H9 (cell line): ENCODE results near the gene GBA2. TPM values are rescaled to one million over a fixed set of nuclear protein-coding genes. Genes with fewer than 3 reads are reported as not detected.

Source experiments
- DNase-seq: peaks from one replicate; pipeline ENCODE4 v3.0.0-alpha.2; 2017
- H2AFZ ChIP-seq: one replicate; pipeline ENCODE4 v1.6.1; 2013; ENCODE audit warnings: mild to moderate bottlenecking, low read length, control low read depth, moderate library complexity
- H2AK5ac ChIP-seq: 2 replicates; pipeline ENCODE4 v1.6.1; 2013; ENCODE audit warnings: low read length, control low read depth, mixed read lengths; ENCODE audit not compliant: insufficient read length
- H2BK120ac ChIP-seq: one replicate; pipeline ENCODE4 v1.6.1; 2013; ENCODE audit warnings: low read depth, mild to moderate bottlenecking, low read length, control low read depth, inconsistent platforms; ENCODE audit not compliant: poor library complexity, severe bottlenecking
- H2BK12ac ChIP-seq: 2 replicates; pipeline ENCODE4 v1.6.1; 2013; ENCODE audit warnings: low read length, control low read depth, mixed read lengths, low read depth; ENCODE audit not compliant: insufficient read length
- H2BK15ac ChIP-seq: 2 replicates; pipeline ENCODE4 v1.6.1; 2013; ENCODE audit warnings: low read depth, low read length, control low read depth
- H2BK20ac ChIP-seq: one replicate; pipeline ENCODE4 v1.6.1; 2013; ENCODE audit warnings: low read depth, mild to moderate bottlenecking, low read length, control low read depth, inconsistent platforms; ENCODE audit not compliant: poor library complexity, severe bottlenecking
- H2BK5ac ChIP-seq: 2 replicates; pipeline ENCODE4 v1.6.1; 2013; ENCODE audit warnings: low read length, control low read depth, mixed read lengths; ENCODE audit not compliant: insufficient read length
- H3K14ac ChIP-seq: 2 replicates; pipeline ENCODE4 v1.6.1; 2013; ENCODE audit warnings: low read length, control low read depth; ENCODE audit not compliant: insufficient read depth
- H3K18ac ChIP-seq: 2 replicates; pipeline ENCODE4 v1.6.1; 2013; ENCODE audit warnings: low read depth, mild to moderate bottlenecking, mixed read lengths, low read length, control low read depth; ENCODE audit not compliant: insufficient read length
- H3K23ac ChIP-seq: 2 replicates; pipeline ENCODE4 v1.6.1; 2013; ENCODE audit warnings: low read length, control low read depth, mixed read lengths, low read depth; ENCODE audit not compliant: insufficient read length
- H3K23me2 ChIP-seq: 2 replicates; pipeline ENCODE4 v1.6.1; 2013; ENCODE audit warnings: low read depth, mild to moderate bottlenecking, mixed read lengths, low read length, control low read depth; ENCODE audit not compliant: insufficient read length, poor library complexity, severe bottlenecking
- H3K27ac ChIP-seq: 2 replicates; pipeline ENCODE4 v1.5.1; 2013; ENCODE audit warnings: low read length, control low read depth, mixed read lengths, low read depth; ENCODE audit not compliant: insufficient read length
- H3K27me3 ChIP-seq: 2 replicates; pipeline ENCODE4 v1.6.1; 2013; ENCODE audit warnings: low read length, control low read depth, inconsistent platforms; ENCODE audit not compliant: insufficient read depth
- H3K4ac ChIP-seq: 2 replicates; pipeline ENCODE4 v1.6.1; 2013; ENCODE audit warnings: low read depth, mild to moderate bottlenecking, control low read depth, inconsistent platforms, low read length, moderate library complexity
- H3K4me1 ChIP-seq: 2 replicates; pipeline ENCODE4 v1.6.1; 2013; ENCODE audit warnings: low read length, control low read depth, inconsistent platforms; ENCODE audit not compliant: insufficient read depth
- H3K4me2 ChIP-seq: 2 replicates; pipeline ENCODE4 v1.6.1; 2013; ENCODE audit warnings: low read length, control low read depth, mixed read lengths; ENCODE audit not compliant: insufficient read length, insufficient read depth
- H3K56ac ChIP-seq: 2 replicates; pipeline ENCODE4 v1.6.1; 2013; ENCODE audit warnings: low read depth, mild to moderate bottlenecking, mixed read lengths, low read length, control low read depth; ENCODE audit not compliant: insufficient read length
- H3K79me1 ChIP-seq: 2 replicates; pipeline ENCODE4 v1.6.1; 2013; ENCODE audit warnings: low read depth, mild to moderate bottlenecking, moderate library complexity, low read length, control low read depth, inconsistent platforms; ENCODE audit not compliant: insufficient read depth, poor library complexity, severe bottlenecking
- H3K79me2 ChIP-seq: 2 replicates; pipeline ENCODE4 v1.6.1; 2013; ENCODE audit warnings: low read length, control low read depth, inconsistent platforms; ENCODE audit not compliant: insufficient read depth
- H3K9ac ChIP-seq: 2 replicates; pipeline ENCODE4 v1.6.1; 2013; ENCODE audit warnings: low read length, control low read depth, mixed read lengths; ENCODE audit not compliant: insufficient read length; ENCODE audit errors: extremely low read depth
- H3K9me3 ChIP-seq: one replicate; pipeline ENCODE4 v1.6.1; 2013; ENCODE audit warnings: low read depth, low read length, inconsistent platforms; ENCODE audit not compliant: control insufficient read depth
- H3T11ph ChIP-seq: one replicate; pipeline ENCODE4 v1.6.1; 2013; ENCODE audit warnings: mild to moderate bottlenecking, low read length, control low read depth, inconsistent platforms
- H4K20me1 ChIP-seq: one replicate; pipeline ENCODE4 v1.6.1; 2013; ENCODE audit not compliant: control insufficient read depth, insufficient read length, insufficient read depth
- H4K5ac ChIP-seq: 2 replicates; pipeline ENCODE4 v1.6.1; 2013; ENCODE audit warnings: low read depth, mild to moderate bottlenecking, mixed read lengths, low read length, control low read depth; ENCODE audit not compliant: insufficient read length
- H4K8ac ChIP-seq: replicated peaks from 2 replicates; pipeline ENCODE4 v1.6.1; 2013; ENCODE audit warnings: low read length, control low read depth, mixed read lengths, low read depth; ENCODE audit not compliant: insufficient read length
- H4K91ac ChIP-seq: 2 replicates; pipeline ENCODE4 v1.6.1; 2013; ENCODE audit warnings: low read depth, mild to moderate bottlenecking, moderate library complexity, mixed read lengths, low read length, control low read depth; ENCODE audit not compliant: insufficient read length
- H3K27ac Mint-ChIP-seq, 3 experiments: 2 replicates in 2 of 3; 3 replicates in 1 of 3; pipeline ENCODE4 v1.8.0; 2020 to 2021; ENCODE audit warnings: mixed read lengths in 3 of 3, mild to moderate bottlenecking in 1 of 3, moderate library complexity in 1 of 3
- H3K27me3 Mint-ChIP-seq: 2 replicates; pipeline ENCODE4 v1.8.0; 2021; ENCODE audit warnings: low read depth, mild to moderate bottlenecking, moderate library complexity, mixed read lengths
- H3K36me3 Mint-ChIP-seq, 3 experiments: 2 replicates in 2 of 3; 3 replicates in 1 of 3; pipeline ENCODE4 v1.8.0; 2020 to 2021; ENCODE audit warnings: low read depth in 3 of 3, mixed read lengths in 3 of 3; ENCODE audit not compliant: insufficient read depth in 1 of 3
- H3K4me1 Mint-ChIP-seq, 2 experiments: 2 replicates each; pipeline ENCODE4 v1.8.0; 2020; ENCODE audit warnings: mixed read lengths in 2 of 2
- H3K4me3 Mint-ChIP-seq, 2 experiments: 2 replicates in 1 of 2; 3 replicates in 1 of 2; pipeline ENCODE4 v1.8.0; 2020 to 2021; ENCODE audit warnings: mild to moderate bottlenecking in 2 of 2, mixed read lengths in 2 of 2, moderate library complexity in 1 of 2
- H3K9me3 Mint-ChIP-seq, 2 experiments: 2 replicates in 1 of 2; 3 replicates in 1 of 2; pipeline ENCODE4 v1.8.0; 2020; ENCODE audit warnings: mild to moderate bottlenecking in 2 of 2, mixed read lengths in 2 of 2, moderate library complexity in 1 of 2
- CTCF ChIP-seq: fragments of 200-600 bp; sonication (generic); conservative IDR thresholded peaks from 3 replicates; pipeline ENCODE4 v1.8.0; 2021; ENCODE audit warnings: antibody characterized with exemption, mild to moderate bottlenecking
- WGBS: extraction: QIAGEN DNeasy Blood & Tissue Kit; methylation state at CpG from one replicate; pipeline ENCODE4 v1.1.7; 2013; ENCODE audit warnings: missing lambda C conversion rate, low lambda C conversion rate, mixed read lengths; ENCODE audit not compliant: insufficient read length; ENCODE audit errors: extremely low coverage; 5-methylcytosine and 5-hydroxymethylcytosine counted together
- total RNA-seq: library from RNA; stranded (reverse); gene quantifications from 2 replicates; pipeline ENCODE4 v1.2.1, GENCODE V29; 2021

GBA2 gene
- total RNA-seq, 1 experiment from 2014 or later, result 103 TPM

GRCh38 chr9:35763181-35763580 is 14.2 kb upstream of the GBA2 start:
- no peak overlapping the region for H2BK5ac ChIP-seq
- no peak overlapping the region for H3K23ac ChIP-seq
- no CpG with 5 or more reads among the region's 2 CpGs for WGBS
- H3K79me2 ChIP-seq, result no peaks in the 10 kb centered on the region; the same call in 1 of the 2 replicates
- no peak overlapping the region for H3K18ac ChIP-seq
- H3K9me3 ChIP-seq, result no peaks in the 10 kb centered on the region
- H2BK15ac ChIP-seq, result no peak overlapping the region
- H3K27me3 ChIP-seq, result no peaks in the 10 kb centered on the region
- no peak overlapping the region for H3K14ac ChIP-seq
- no peak overlapping the region for H2AK5ac ChIP-seq
- no peaks in the 10 kb centered on the region for H3K4me1 ChIP-seq
- no peak for TF ChIP-seq CTCF
- H3K4me2 ChIP-seq, result no peak overlapping the region
- Mint-ChIP-seq H3K9me3 (no peaks in the 10 kb centered on the region), H3K27me3 (no peaks in the 10 kb centered on the region), H3K4me1 (peaks cover 27 to 30% of the 10 kb centered on the region in 2 experiments), H3K36me3 (peaks cover 0 to 7% (median 0%) of the 10 kb centered on the region in 3 experiments; a peak in 3 of 7 replicates), H3K27ac (no peak overlapping the region), H3K4me3 (no peak overlapping the region)
- H3K27ac ChIP-seq, result no peak overlapping the region
- DNase-seq, result no peak
- H2BK120ac ChIP-seq, result no peak overlapping the region
- no peaks in the 10 kb centered on the region for H4K20me1 ChIP-seq
- H3K56ac ChIP-seq, result no peak overlapping the region
- no peak overlapping the region for H4K5ac ChIP-seq
- H4K91ac ChIP-seq, result no peak overlapping the region
- no peak overlapping the region for H3K4ac ChIP-seq
- H2BK12ac ChIP-seq, result no peak overlapping the region
- H3K23me2 ChIP-seq, result no peaks in the 10 kb centered on the region
- H4K8ac ChIP-seq, result no peak overlapping the region
- no peak overlapping the region for H3T11ph ChIP-seq
- no peak overlapping the region for H3K9ac ChIP-seq
- H2AFZ ChIP-seq, result no peak overlapping the region
- H2BK20ac ChIP-seq, result no peak overlapping the region
- H3K79me1 ChIP-seq, result no peaks in the 10 kb centered on the region
